ENCODE measurements around the gene DCUN1D1. TPM values are rescaled to one million over a fixed set of nuclear protein-coding genes. Genes with fewer than 3 reads are reported as not detected.

Gene DCUN1D1
- total and polyA plus RNA-seq, 2 donors from 2014 or later = 14.2 to 47.9 TPM

- intact Hi-C loops (cut with DNase I) = no loop called here
- H3K4me1 ChIP-seq (ENCODE audit: control insufficient read depth in 2 of 3, insufficient read depth in 2 of 3, low read depth in 1 of 3, low read length in 3 of 3) = no peaks in the 10 kb centered on the region
- H3K27me3 ChIP-seq (ENCODE audit: control insufficient read depth, insufficient read depth, low read length) = no peaks in the 10 kb centered on the region
- no peak overlapping the region for H3K9ac ChIP-seq (ENCODE audit: low read length in 3 of 3)
- DNase-seq (no peak), FAIRE-seq (no peak)
- TF ChIP-seq CTCF (IDR thresholded peaks at IDR 0.05; ENCODE audit: borderline replicate concordance, extremely low read depth, insufficient read depth) = no peak
- no peak overlapping the region for H3K27ac ChIP-seq (ENCODE audit: low read depth in 2 of 2, low read length in 2 of 2)
- peaks cover 0 to 8% (median 0%) of the 10 kb centered on the region in 3 donors for H3K9me3 ChIP-seq (ENCODE audit: control insufficient read depth in 2 of 3, insufficient read depth in 1 of 3, low read length in 3 of 3)
- no peak overlapping the region for H3K4me3 ChIP-seq (ENCODE audit: low read length in 3 of 3)
- no peaks in the 10 kb centered on the region for H3K36me3 ChIP-seq (ENCODE audit: control insufficient read depth in 2 of 3, insufficient read depth in 3 of 3, low read length in 3 of 3)
Measured at GRCh38 chr3:182935803-182936202, 44.5 kb downstream of the DCUN1D1 start.

- Histone ChIP-seq H3K9ac (ENCODE audit: low read length in 3 of 3) (no peak overlapping the region), H3K27me3 (ENCODE audit: control insufficient read depth, insufficient read depth, low read length) (no peaks in the 10 kb centered on the region), H3K36me3 (ENCODE audit: control insufficient read depth in 2 of 3, insufficient read depth in 3 of 3, low read length in 3 of 3) (no peaks in the 10 kb centered on the region), H3K4me3 (ENCODE audit: low read length in 3 of 3) (no peak overlapping the region), H3K4me1 (ENCODE audit: control insufficient read depth in 2 of 3, insufficient read depth in 2 of 3, low read depth in 1 of 3, low read length in 3 of 3) (no peaks in the 10 kb centered on the region), H3K9me3 (ENCODE audit: control insufficient read depth in 2 of 3, insufficient read depth in 1 of 3, low read length in 3 of 3) (no peaks in the 10 kb centered on the region), H3K27ac (ENCODE audit: low read depth in 2 of 2, low read length in 2 of 2) (no peak overlapping the region)
- FAIRE-seq = no peak
- intact Hi-C loops (cut with DNase I) = no loop called here
- no peak for DNase-seq
- no peak for TF ChIP-seq CTCF (IDR thresholded peaks at IDR 0.05; ENCODE audit: borderline replicate concordance, extremely low read depth, insufficient read depth)
Measured at GRCh38 chr3:182925944-182926337, 54.4 kb downstream of the DCUN1D1 start.

- no peak for TF ChIP-seq CTCF (IDR thresholded peaks at IDR 0.05; ENCODE audit: borderline replicate concordance, extremely low read depth, insufficient read depth)
- peaks cover 0 to 4% (median 0%) of the 10 kb centered on the region in 3 donors for H3K4me1 ChIP-seq (ENCODE audit: control insufficient read depth in 2 of 3, insufficient read depth in 2 of 3, low read depth in 1 of 3, low read length in 3 of 3)
- no peaks in the 10 kb centered on the region for H3K27me3 ChIP-seq (ENCODE audit: control insufficient read depth, insufficient read depth, low read length)
- no peak for DNase-seq
- intact Hi-C loops (cut with DNase I) = no loop called here
- H3K9me3 ChIP-seq (ENCODE audit: control insufficient read depth in 2 of 3, insufficient read depth in 1 of 3, low read length in 3 of 3) = no peaks in the 10 kb centered on the region
- no peak overlapping the region for H3K9ac ChIP-seq (ENCODE audit: low read length in 3 of 3)
- no peak for FAIRE-seq
- H3K27ac ChIP-seq (ENCODE audit: low read depth in 2 of 2, low read length in 2 of 2) = no peak overlapping the region
- H3K4me3 ChIP-seq (ENCODE audit: low read length in 3 of 3) = no peak overlapping the region
- H3K36me3 ChIP-seq (ENCODE audit: control insufficient read depth in 2 of 3, insufficient read depth in 3 of 3, low read length in 3 of 3) = no peaks in the 10 kb centered on the region
Measured at GRCh38 chr3:182925330-182925943, 54.9 kb downstream of the DCUN1D1 start.
